ENCODE data around the gene RP9.

Gene RP9

GRCh38 chr7:33062023-33062781 lies 47.0 kb downstream of the RP9 start, which contains the start of gene NT5C3A:
Gene NT5C3A (minus strand): TSS chr7:33062776. CDS start chr7:33062705, 71 bp downstream.
- peak; percentile 21 for DNase-seq

- no peak for DNase-seq
Observed at GRCh38 chr7:33061282-33061937, 47.8 kb downstream of the RP9 start.

- no peak for DNase-seq
Observed at GRCh38 chr7:33059635-33060034, 49.6 kb downstream of the RP9 start.

- no peak for DNase-seq
Observed at GRCh38 chr7:33055158-33055557, 54.0 kb downstream of the RP9 start.

- no peak for DNase-seq
Observed at GRCh38 chr7:33054261-33054964, 54.8 kb downstream of the RP9 start.

GRCh38 chr7:33053721-33054120 lies 55.5 kb downstream of the RP9 start:
- DNase-seq = no peak

GRCh38 chr7:33050535-33051318 lies 58.5 kb downstream of the RP9 start:
- DNase-seq = peak; percentile 89

- DNase-seq = no peak
Observed at GRCh38 chr7:33048704-33049103, 60.5 kb downstream of the RP9 start.

GRCh38 chr7:33048257-33048656 lies 60.9 kb downstream of the RP9 start:
- no peak for DNase-seq

GRCh38 chr7:33044986-33045385 lies 64.2 kb downstream of the RP9 start:
- DNase-seq = no peak

Data from KG1 (cell line).